H1 (cell line): ENCODE results near the gene BRD7. TPM values are rescaled to one million over a fixed set of nuclear protein-coding genes. Genes with fewer than 3 reads are reported as not detected.

Experiments
- CTCF ChIA-PET: fragments of 300-600 bp; sonication (Branson Sonifier 250); formaldehyde crosslinking; loops from one replicate; lab custom pipeline; 2021; ENCODE audit not compliant: partially characterized antibody; lab: Charles Lee
- POLR2A ChIA-PET: fragments of 300-600 bp; sonication (Branson Sonifier 250); formaldehyde crosslinking; loops from one replicate; lab custom pipeline; 2021; ENCODE audit warnings: inconsistent platforms; ENCODE audit not compliant: partially characterized antibody; lab: Charles Lee
- DNase-seq, 2 experiments: peaks; one replicate each; pipeline versions ENCODE4 v3.0.0 to v3.0.0-alpha.2; 2010 to 2022; ENCODE audit warnings: low spot score in 2 of 2, low read depth in 1 of 2, mixed read lengths in 1 of 2
- FAIRE-seq: peaks from 2 replicates; lab custom pipeline; 2011; peaks lifted over from hg19 to GRCh38; lab: Jason Lieb, UNC
- H2AFZ ChIP-seq: 2 replicates; pipeline ENCODE4 v1.8.1; 2012; ENCODE audit warnings: low read length, inconsistent platforms
- H2AK5ac ChIP-seq: 2 replicates; pipeline ENCODE4 v1.6.1; 2013; ENCODE audit warnings: low read depth, low read length
- H2BK120ac ChIP-seq: replicated peaks from 2 replicates; pipeline ENCODE3; 2013; ENCODE audit warnings: low read depth, low read length, inconsistent platforms
- H2BK12ac ChIP-seq: 2 replicates; pipeline ENCODE4 v1.6.1; 2013; ENCODE audit warnings: low read depth, low read length
- H2BK15ac ChIP-seq: 2 replicates; pipeline ENCODE4 v1.6.1; 2013; ENCODE audit warnings: low read length
- H2BK20ac ChIP-seq: 2 replicates; pipeline ENCODE4 v1.6.1; 2013; ENCODE audit warnings: low read length
- H2BK5ac ChIP-seq: 2 replicates; pipeline ENCODE4 v1.6.1; 2013; ENCODE audit warnings: low read depth, low read length
- H3K14ac ChIP-seq: 2 replicates; pipeline ENCODE4 v1.6.1; 2013; ENCODE audit warnings: inconsistent platforms; ENCODE audit not compliant: insufficient read length
- H3K18ac ChIP-seq: 2 replicates; pipeline ENCODE4 v1.6.1; 2013; ENCODE audit warnings: low read length; ENCODE audit errors: extremely low read depth
- H3K23ac ChIP-seq: 2 replicates; pipeline ENCODE4 v1.6.1; 2013; ENCODE audit warnings: inconsistent platforms; ENCODE audit not compliant: insufficient read length
- H3K23me2 ChIP-seq: 2 replicates; pipeline ENCODE4 v1.6.1; 2013; ENCODE audit warnings: low read depth, low read length
- H3K27ac ChIP-seq: 2 replicates; pipeline ENCODE4 v1.6.1; 2011; ENCODE audit warnings: low read depth, low read length, inconsistent platforms
- H3K27me3 ChIP-seq, 4 experiments: replicated peaks in 1 of 4; 1 replicate in 1 of 4; 2 replicates in 3 of 4; pipeline versions ENCODE4 v1.6.1 to v1.8.1; 2011 to 2013; ENCODE audit warnings: low read length in 3 of 4, mild to moderate bottlenecking in 3 of 4, inconsistent platforms in 2 of 4, mixed read lengths in 2 of 4, moderate library complexity in 1 of 4; ENCODE audit not compliant: control insufficient read depth in 3 of 4, insufficient read depth in 3 of 4; ENCODE audit errors: extremely low read depth in 1 of 4
- H3K36me3 ChIP-seq, 4 experiments: 2 replicates each; pipeline versions ENCODE4 v1.6.1 to v1.8.1; 2011 to 2013; ENCODE audit warnings: mild to moderate bottlenecking in 4 of 4, low read length in 3 of 4, moderate library complexity in 2 of 4, control low read depth in 1 of 4, inconsistent platforms in 1 of 4; ENCODE audit not compliant: insufficient read depth in 4 of 4, control insufficient read depth in 2 of 4
- H3K4ac ChIP-seq: replicated peaks from 2 replicates; pipeline ENCODE3; 2013; ENCODE audit warnings: low read length, low read depth, mixed read lengths, inconsistent platforms; ENCODE audit not compliant: insufficient read length
- H3K4me1 ChIP-seq, 4 experiments: replicated peaks in 1 of 4; 1 replicate in 1 of 4; 2 replicates in 3 of 4; pipeline versions ENCODE4 v1.6.1 to v1.8.1; 2011 to 2013; ENCODE audit warnings: low read length in 3 of 4, inconsistent platforms in 2 of 4, mixed read lengths in 1 of 4; ENCODE audit not compliant: insufficient read depth in 4 of 4, control insufficient read depth in 3 of 4
- H3K4me2 ChIP-seq, 2 experiments: 2 replicates each; pipeline versions ENCODE4 v1.6.1 to v1.8.1; 2011 to 2013; ENCODE audit warnings: low read depth in 2 of 2, low read length in 2 of 2, control low read depth in 1 of 2, inconsistent platforms in 1 of 2, mild to moderate bottlenecking in 1 of 2; ENCODE audit not compliant: insufficient read depth in 1 of 2
- H3K4me3 ChIP-seq, 4 experiments: fragments of 200-600, 300-600 bp in 1 of 4; sonication (generic), shearing (Covaris generic), sonication (Bioruptor Twin) in 1 of 4; 2 replicates each; pipeline versions ENCODE4 v1.5.1 to v1.8.1; 2011 to 2016; ENCODE audit warnings: low read length in 4 of 4, low read depth in 3 of 4, control low read depth in 2 of 4, inconsistent platforms in 2 of 4, mild to moderate bottlenecking in 2 of 4, mixed read lengths in 1 of 4, moderate library complexity in 1 of 4; ENCODE audit not compliant: insufficient read depth in 2 of 4; ENCODE audit errors: extremely low read depth in 1 of 4
- H3K56ac ChIP-seq: replicated peaks from 2 replicates; pipeline ENCODE3; 2013; ENCODE audit warnings: low read depth, mild to moderate bottlenecking, mixed read lengths, low read length, inconsistent platforms; ENCODE audit not compliant: insufficient read length
- H3K79me1 ChIP-seq: 2 replicates; pipeline ENCODE4 v1.6.1; 2013; ENCODE audit warnings: low read depth, low read length, control low read depth
- H3K79me2 ChIP-seq, 2 experiments: 2 replicates each; pipeline versions ENCODE4 v1.6.1 to v1.8.1; 2012 to 2013; ENCODE audit warnings: low read length in 2 of 2, mild to moderate bottlenecking in 2 of 2, inconsistent platforms in 1 of 2; ENCODE audit not compliant: insufficient read depth in 2 of 2, control insufficient read depth in 1 of 2
- H3K9ac ChIP-seq, 4 experiments: replicated peaks in 1 of 4; 1 replicate in 1 of 4; 2 replicates in 3 of 4; pipeline versions ENCODE4 v1.6.1 to v1.8.1; 2011 to 2013; ENCODE audit warnings: low read depth in 3 of 4, low read length in 3 of 4, control low read depth in 2 of 4, mild to moderate bottlenecking in 2 of 4, moderate library complexity in 2 of 4, inconsistent platforms in 1 of 4; ENCODE audit errors: extremely low read depth in 1 of 4
- H3K9me3 ChIP-seq, 2 experiments: 2 replicates each; pipeline versions ENCODE4 v1.6.1 to v1.8.1; 2012 to 2013; ENCODE audit warnings: mild to moderate bottlenecking in 2 of 2, moderate library complexity in 2 of 2, control low read depth in 1 of 2, inconsistent platforms in 1 of 2, low read depth in 1 of 2, low read length in 1 of 2, mixed read lengths in 1 of 2; ENCODE audit not compliant: insufficient read depth in 2 of 2
- H4K20me1 ChIP-seq, 2 experiments: replicated peaks in 1 of 2; 2 replicates each; pipeline versions ENCODE3 to v1.8.1; 2011 to 2013; ENCODE audit warnings: inconsistent platforms in 2 of 2, low read length in 2 of 2, mild to moderate bottlenecking in 1 of 2; ENCODE audit not compliant: insufficient read depth in 2 of 2, control insufficient read depth in 1 of 2
- H4K5ac ChIP-seq: 2 replicates; pipeline ENCODE4 v1.6.1; 2013; ENCODE audit warnings: low read length, low read depth, mixed read lengths, inconsistent platforms; ENCODE audit not compliant: insufficient read length
- H4K8ac ChIP-seq: 2 replicates; pipeline ENCODE4 v1.8.0; 2013; ENCODE audit warnings: mild to moderate bottlenecking, moderate library complexity, low read length, inconsistent platforms; ENCODE audit not compliant: insufficient read depth; ENCODE audit errors: extremely low read depth
- H4K91ac ChIP-seq: replicated peaks from 2 replicates; pipeline ENCODE3; 2013; ENCODE audit warnings: low read length, mixed read lengths, inconsistent platforms; ENCODE audit not compliant: insufficient read length
- BRCA1 ChIP-seq: IDR thresholded peaks from 2 replicates; pipeline ENCODE4 v1.6.1; 2012; ENCODE audit warnings: low read depth, low read length, improper control_type of control experiment
- KDM5A ChIP-seq: fragments of 200-600 bp; IDR thresholded peaks from 2 replicates; pipeline ENCODE4 v1.7.1; 2012; ENCODE audit warnings: mild to moderate bottlenecking, low read length, inconsistent platforms, mixed read lengths
- POLR2A ChIP-seq, 2 experiments: IDR thresholded peaks; 1 replicate in 1 of 2; 2 replicates in 1 of 2; pipeline ENCODE4 v1.6.1; 2011; ENCODE audit warnings: low read depth in 2 of 2, low read length in 2 of 2, mild to moderate bottlenecking in 2 of 2; ENCODE audit errors: control extremely low read depth in 1 of 2
- POLR2AphosphoS5 ChIP-seq: IDR thresholded peaks from 2 replicates; pipeline ENCODE4 v1.6.1; 2011; ENCODE audit warnings: low read depth, low read length
- SP4 ChIP-seq: IDR thresholded peaks from 2 replicates; pipeline ENCODE4 v1.6.1; 2012; ENCODE audit warnings: low read length, inconsistent platforms
- YY1 ChIP-seq: IDR thresholded peaks from 2 replicates; pipeline ENCODE4 v1.6.1; 2011; ENCODE audit warnings: low read depth, mild to moderate bottlenecking, low read length
- WGBS, 2 experiments: shearing (Covaris generic) in 1 of 2; methylation state at CpG; one replicate each; pipeline versions ENCODE4 v1.1.6 to v1.1.7; 2013 to 2015; ENCODE audit warnings: low lambda C conversion rate in 2 of 2, mixed read lengths in 2 of 2, inconsistent platforms in 1 of 2, low coverage in 1 of 2, missing lambda C conversion rate in 1 of 2; ENCODE audit not compliant: insufficient replicate concordance in 2 of 2, insufficient coverage in 1 of 2, insufficient read length in 1 of 2; ENCODE audit errors: extremely low coverage in 1 of 2, missing lambda C conversion rate in 1 of 2; 5-methylcytosine and 5-hydroxymethylcytosine counted together
- polyA plus RNA-seq, 7 experiments: library from polyadenylated mRNA; depleted of rRNA in 3 of 7; stranded (reverse) in 5 of 7; unstranded in 2 of 7; fragments of >200 nt in 5 of 7; fragments of 200-250 nt in 2 of 7; gene quantifications; 1 replicate in 5 of 7; 2 replicates in 1 of 7; 4 replicates in 1 of 7; pipeline versions ENCODE4 v1.2.1 to v1.2.3, GENCODE V29; 2011 to 2013; ENCODE audit warnings: missing spikeins in 2 of 7, mixed read lengths in 2 of 7
- total RNA-seq: library from RNA; stranded (reverse); fragmentation: NEBNext Ultra II Directional; extraction: Animal tissue kit (Norgen Biotek cat#: 25700); gene quantifications from 2 replicates; pipeline ENCODE4 v1.2.1, GENCODE V29; 2021

Gene BRD7
- total and polyA plus RNA-seq, 2 of the 8 experiments (the other 6 are each of a cell fraction or from before 2014, with no cell fraction given) = 42.5 to 120 TPM

- CTCF ChIA-PET = interaction anchor here (0.6 to 5.7 kb wide), 8 partner anchors 9 to 358 kb away, joined by 3 to 38 read pairs (median 4); no protein-coding TSS in a partner anchor
- DNase-seq = peak in 1 of 2 experiments; percentile 41
Observed at GRCh38 chr16:50313596-50314478, 55.0 kb downstream of the BRD7 start.

More at GRCh38 chr16:50313596-50314478, 55.0 kb downstream of the BRD7 start:
- Histone ChIP-seq H3K4ac (no peak overlapping the region), H3K4me3 (no peak overlapping the region), H3K79me2 (no peaks in the 10 kb centered on the region), H3K9me3 (no peaks in the 10 kb centered on the region), H3K9ac (no peak overlapping the region), H3K4me1 (no peaks in the 10 kb centered on the region; a peak in 1 of 7 replicates), H2AK5ac (no peak overlapping the region), H3K27me3 (no peaks in the 10 kb centered on the region), H3K23ac (no peak overlapping the region), H2BK5ac (no peak overlapping the region), H2AFZ (no peak overlapping the region), H3K79me1 (no peaks in the 10 kb centered on the region; the same call in 1 of the 2 replicates), H3K18ac (no peak overlapping the region; the same call in 1 of the 2 replicates), H4K91ac (no peak overlapping the region), H3K27ac (no peak overlapping the region), H4K8ac (peak overlapping the region; percentile 71; the same call in 1 of the 2 replicates)
- FAIRE-seq = no peak
- TF ChIP-seq POLR2AphosphoS5 (peak; percentile 66; the same call in 1 of the 2 replicates), POLR2A (IDR thresholded peaks at IDR 0.05; ENCODE audit: control extremely low read depth in 1 of 2, low read depth in 2 of 2, low read length in 2 of 2) (0 out of 3 replicates have a peak, but pooled peaks of 1 of the 2 experiments have one; percentile 37), BRCA1 (no peak), KDM5A (no peak), SP4 (no peak), YY1 (no peak)
- TF ChIP-seq, all 59 proteins: peak for 2
- POLR2A ChIA-PET = interaction anchor here (0.7 to 1.4 kb wide), 4 partner anchors 8 to 72 kb away, joined by 3 to 5 read pairs (median 4); no protein-coding TSS in a partner anchor
- Histone ChIP-seq H2BK15ac (no peak overlapping the region), H3K36me3 (peaks cover 5 to 50% (median 20%) of the 10 kb centered on the region in 4 experiments; a peak in 7 of 8 replicates), H4K20me1 (peaks cover 3 to 4% of the 10 kb centered on the region in 2 experiments), H2BK120ac (no peak overlapping the region), H2BK20ac (no peak overlapping the region), H3K14ac (no peak overlapping the region), H4K5ac (no peak overlapping the region), H3K23me2 (no peaks in the 10 kb centered on the region), H3K4me2 (no peak overlapping the region), H3K56ac (no peak overlapping the region), H2BK12ac (no peak overlapping the region)
- 93% methylated on average over 31 of the region's 31 CpGs; no CpG with 5 or more reads in 1 of the 2 experiments for WGBS, 2 experiments
